Neutrophil (primary cell): ENCODE results near the gene SIPA1.

Source experiments
- H3K27ac ChIP-seq: fragments of 200-600 bp; sonication (generic); 2 replicates; pipeline ENCODE4 v1.5.1; 2016; ENCODE audit warnings: mild to moderate bottlenecking, moderate library complexity
- H3K27me3 ChIP-seq: fragments of 200-600 bp; sonication (generic); 2 replicates; pipeline ENCODE4 v1.6.0; 2016; ENCODE audit warnings: mild to moderate bottlenecking
- H3K36me3 ChIP-seq: fragments of 200-600 bp; sonication (generic); 2 replicates; pipeline ENCODE4 v1.5.1; 2017
- H3K4me1 ChIP-seq, 2 experiments: fragments of 200-600 bp in 1 of 2; sonication (generic) in 1 of 2; 1 replicate in 1 of 2; 2 replicates in 1 of 2; pipeline versions ENCODE4 v1.5.1 to v1.6.1; 2013 to 2016; ENCODE audit warnings: low read depth in 1 of 2, low read length in 1 of 2, mild to moderate bottlenecking in 1 of 2, moderate library complexity in 1 of 2; ENCODE audit not compliant: control insufficient read depth in 1 of 2, insufficient read depth in 1 of 2
- H3K4me3 ChIP-seq, 2 experiments: fragments of 200-600 bp in 1 of 2; sonication (generic) in 1 of 2; 1 replicate in 1 of 2; 2 replicates in 1 of 2; pipeline ENCODE4 v1.5.1; 2013 to 2016; ENCODE audit warnings: low read depth in 1 of 2, low read length in 1 of 2, mild to moderate bottlenecking in 1 of 2, moderate library complexity in 1 of 2
- H3K9me3 ChIP-seq: fragments of 200-600 bp; sonication (generic); 2 replicates; pipeline ENCODE4 v1.5.1; 2016
- TF ChIP-seq, protein P1 (sequence below): fragments of 200-600 bp; sonication (generic); IDR thresholded peaks from 2 replicates; pipeline ENCODE4 v1.5.1; 2016; ENCODE audit warnings: antibody characterized with exemption

SIPA1 gene

DNA sequence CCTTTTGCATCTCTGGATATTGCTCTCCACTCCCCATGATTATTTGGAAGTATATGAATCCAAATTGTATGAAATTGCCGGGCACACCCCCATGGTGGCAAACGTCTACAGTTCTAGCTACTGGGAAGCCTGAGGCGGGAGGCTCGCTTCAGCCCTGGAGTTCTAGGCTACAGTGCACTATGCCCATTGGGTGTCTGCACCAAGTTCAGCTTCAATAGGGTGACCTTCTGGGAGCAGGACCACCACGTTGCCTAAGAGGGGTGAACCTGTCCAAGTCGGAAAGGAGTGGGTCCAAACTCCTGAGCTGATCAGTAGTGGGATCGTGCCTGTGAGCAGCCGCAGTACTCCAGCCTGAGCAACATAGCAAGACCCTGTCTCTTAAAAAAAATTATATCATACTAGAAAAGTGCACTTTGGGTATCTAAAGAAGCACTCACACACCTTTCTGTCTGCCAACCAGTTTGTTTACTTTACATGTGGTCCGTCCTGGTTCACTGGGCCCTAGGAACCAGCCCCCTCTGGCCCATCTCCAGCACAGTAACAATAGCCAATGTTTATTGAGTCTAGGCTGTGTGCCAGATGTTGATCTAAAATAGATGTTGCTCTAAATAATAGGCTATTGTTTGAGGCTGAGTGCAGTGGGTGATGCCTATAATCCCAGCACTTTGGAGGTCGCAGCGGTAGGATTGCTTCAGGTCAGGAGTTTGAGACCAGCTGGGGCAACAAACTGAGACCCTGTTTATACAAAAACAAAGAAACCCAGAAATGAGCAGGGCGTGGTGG, 57.7 kb downstream of the SIPA1 start:
- Histone ChIP-seq H3K9me3 (no peaks in the 10 kb centered on the region), H3K27me3 (no peaks in the 10 kb centered on the region), H3K4me3 (no peak overlapping the region), H3K27ac (no peak overlapping the region), H3K4me1 (no peaks in the 10 kb centered on the region), H3K36me3 (no peaks in the 10 kb centered on the region)
- TF ChIP-seq, protein P1, sequence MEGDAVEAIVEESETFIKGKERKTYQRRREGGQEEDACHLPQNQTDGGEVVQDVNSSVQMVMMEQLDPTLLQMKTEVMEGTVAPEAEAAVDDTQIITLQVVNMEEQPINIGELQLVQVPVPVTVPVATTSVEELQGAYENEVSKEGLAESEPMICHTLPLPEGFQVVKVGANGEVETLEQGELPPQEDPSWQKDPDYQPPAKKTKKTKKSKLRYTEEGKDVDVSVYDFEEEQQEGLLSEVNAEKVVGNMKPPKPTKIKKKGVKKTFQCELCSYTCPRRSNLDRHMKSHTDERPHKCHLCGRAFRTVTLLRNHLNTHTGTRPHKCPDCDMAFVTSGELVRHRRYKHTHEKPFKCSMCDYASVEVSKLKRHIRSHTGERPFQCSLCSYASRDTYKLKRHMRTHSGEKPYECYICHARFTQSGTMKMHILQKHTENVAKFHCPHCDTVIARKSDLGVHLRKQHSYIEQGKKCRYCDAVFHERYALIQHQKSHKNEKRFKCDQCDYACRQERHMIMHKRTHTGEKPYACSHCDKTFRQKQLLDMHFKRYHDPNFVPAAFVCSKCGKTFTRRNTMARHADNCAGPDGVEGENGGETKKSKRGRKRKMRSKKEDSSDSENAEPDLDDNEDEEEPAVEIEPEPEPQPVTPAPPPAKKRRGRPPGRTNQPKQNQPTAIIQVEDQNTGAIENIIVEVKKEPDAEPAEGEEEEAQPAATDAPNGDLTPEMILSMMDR = no peak

- Histone ChIP-seq H3K27me3 (no peaks in the 10 kb centered on the region), H3K36me3 (no peaks in the 10 kb centered on the region), H3K9me3 (no peaks in the 10 kb centered on the region), H3K4me1 (no peaks in the 10 kb centered on the region), H3K27ac (no peak overlapping the region), H3K4me3 (no peak overlapping the region)
- TF ChIP-seq, protein P1 = no peak
These were observed 59.1 kb downstream of the SIPA1 start for GRCh38 chr11:65696802-65697552.

- TF ChIP-seq, protein P1 = no peak
- H3K27me3 ChIP-seq = no peaks in the 10 kb centered on the region
- H3K9me3 ChIP-seq = no peaks in the 10 kb centered on the region
- H3K4me1 ChIP-seq = no peaks in the 10 kb centered on the region
- no peaks in the 10 kb centered on the region for H3K36me3 ChIP-seq
- no peak overlapping the region for H3K4me3 ChIP-seq
- H3K27ac ChIP-seq = no peak overlapping the region
These were observed 60.3 kb downstream of the SIPA1 start for GRCh38 chr11:65698205-65698604.

DNA sequence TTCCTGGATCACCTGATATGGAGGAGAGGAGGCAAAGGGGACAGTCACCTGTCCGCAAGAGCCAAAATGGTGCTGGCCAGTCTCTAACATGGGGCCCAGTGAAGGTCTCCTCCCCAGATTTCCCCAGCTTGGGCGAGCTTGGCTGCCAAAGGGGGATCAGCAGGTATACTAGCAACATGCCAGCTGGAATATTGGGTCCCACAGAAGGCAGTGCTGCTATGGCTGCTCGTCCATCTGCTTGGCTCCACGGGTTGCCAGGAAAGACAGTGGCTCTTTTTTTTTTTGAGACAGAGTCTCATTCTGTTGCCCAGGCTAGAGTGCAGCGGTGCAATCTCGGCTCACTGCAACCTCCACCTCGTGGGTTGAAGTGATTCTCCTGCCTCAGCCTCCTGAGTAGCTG, 61.4 kb downstream of the SIPA1 start:
- Histone ChIP-seq H3K27ac (no peak overlapping the region), H3K36me3 (no peaks in the 10 kb centered on the region), H3K9me3 (no peaks in the 10 kb centered on the region), H3K4me3 (no peak overlapping the region), H3K27me3 (no peaks in the 10 kb centered on the region), H3K4me1 (no peaks in the 10 kb centered on the region)
- TF ChIP-seq, protein P1 = no peak

DNA sequence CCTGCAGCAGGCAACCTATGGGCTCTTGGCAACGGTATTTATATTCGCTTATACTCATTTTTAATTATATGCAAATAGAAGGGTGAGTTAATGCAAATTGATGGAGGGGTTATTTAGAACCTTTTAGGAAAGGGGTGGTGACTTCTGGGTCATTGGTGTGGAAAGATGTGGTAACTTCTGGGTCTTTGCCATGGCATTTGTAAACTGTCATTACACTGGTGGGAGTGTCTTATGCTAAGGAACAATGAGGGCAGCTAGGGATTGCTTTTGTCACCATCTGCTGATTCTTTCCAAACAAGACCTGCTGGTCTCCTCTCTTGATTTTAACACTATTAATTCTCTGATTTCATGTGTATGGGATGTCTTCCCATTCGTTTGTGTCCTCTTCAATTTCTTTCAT, 62.5 kb downstream of the SIPA1 start:
- H3K27me3 ChIP-seq = no peaks in the 10 kb centered on the region
- H3K9me3 ChIP-seq = no peaks in the 10 kb centered on the region
- TF ChIP-seq, protein P1 = no peak
- H3K36me3 ChIP-seq = no peaks in the 10 kb centered on the region
- no peaks in the 10 kb centered on the region for H3K4me1 ChIP-seq
- no peak overlapping the region for H3K4me3 ChIP-seq
- H3K27ac ChIP-seq = no peak overlapping the region
